Body of pancreas (tissue), 4 donors: Measurements from ENCODE around the gene PLEKHF1. TPM values are rescaled to one million over a fixed set of nuclear protein-coding genes. Genes with fewer than 3 reads are reported as not detected.

Experiments
- ATAC-seq: fragments of 150-250 bp; one replicate; pipeline ENCODE4 v1.9.1; 2016
- DNase-seq, 4 donors: peaks; one replicate each; pipeline ENCODE4 v3.0.0-alpha.2; 2019
- H3K27ac ChIP-seq, 4 donors: fragments of 200-600 bp; sonication (generic); 1 replicate in 3 of 4; 2 replicates in 1 of 4; pipeline versions ENCODE4 v1.5.1 to v1.6.1; 2016 to 2019; ENCODE audit warnings: mild to moderate bottlenecking in 1 of 4, mixed read lengths in 1 of 4, moderate library complexity in 1 of 4
- H3K27me3 ChIP-seq, 2 donors: fragments of 200-600 bp; sonication (generic); one replicate each; pipeline ENCODE4 v1.6.0; 2016; ENCODE audit warnings: mild to moderate bottlenecking in 1 of 2
- H3K36me3 ChIP-seq, 2 donors: fragments of 200-600 bp; sonication (generic); replicated peaks in 1 of 2; 2 replicates each; pipeline ENCODE4 v1.5.1; 2016; ENCODE audit warnings: low read depth in 2 of 2; ENCODE audit not compliant: insufficient read depth in 1 of 2
- H3K4me1 ChIP-seq: fragments of 200-600 bp; sonication (generic); one replicate; pipeline ENCODE4 v1.6.0; 2016
- H3K4me3 ChIP-seq, 2 donors: fragments of 200-600 bp; sonication (generic); 1 replicate in 1 of 2; 2 replicates in 1 of 2; pipeline ENCODE4 v1.5.1; 2016 to 2019
- H3K9me3 ChIP-seq, 3 donors: fragments of 200-600 bp; sonication (generic); 1 replicate in 2 of 3; 2 replicates in 1 of 3; pipeline ENCODE4 v1.5.1; 2016
- POLR2A ChIP-seq, 3 donors: fragments of 450-650 bp; IDR thresholded peaks; one replicate each; pipeline ENCODE4 v1.6.1; 2016; ENCODE audit warnings: antibody characterized with exemption in 3 of 3, mild to moderate bottlenecking in 2 of 3
- WGBS, 2 donors: methylation state at CpG; one replicate each; pipeline ENCODE4 v1.1.5; 2017; 5-methylcytosine and 5-hydroxymethylcytosine counted together
- intact Hi-C: fragments of 100-400 bp; cut with DNase I; formaldehyde crosslinking; loops from one replicate; pipeline ENCODE4 v1.15.1; 2023
- total RNA-seq, 2 donors: library from RNA; depleted of rRNA; stranded (reverse); fragments of >200 nt; gene quantifications; one replicate each; pipeline ENCODE4 v1.1.0, GENCODE V29; 2016
- TF ChIP-seq, protein P1 (sequence below), 7 experiments: fragments of 450-650 bp in 4 of 7; fragments of 200-600 bp in 3 of 7; sonication (generic) in 3 of 7; IDR thresholded peaks; one replicate each; pipeline ENCODE4 v1.5.1; 2016 to 2019; ENCODE audit warnings: antibody characterized with exemption in 7 of 7

Gene PLEKHF1
- total RNA-seq, 2 donors from 2014 or later = 13.5 to 16.5 TPM

DNA sequence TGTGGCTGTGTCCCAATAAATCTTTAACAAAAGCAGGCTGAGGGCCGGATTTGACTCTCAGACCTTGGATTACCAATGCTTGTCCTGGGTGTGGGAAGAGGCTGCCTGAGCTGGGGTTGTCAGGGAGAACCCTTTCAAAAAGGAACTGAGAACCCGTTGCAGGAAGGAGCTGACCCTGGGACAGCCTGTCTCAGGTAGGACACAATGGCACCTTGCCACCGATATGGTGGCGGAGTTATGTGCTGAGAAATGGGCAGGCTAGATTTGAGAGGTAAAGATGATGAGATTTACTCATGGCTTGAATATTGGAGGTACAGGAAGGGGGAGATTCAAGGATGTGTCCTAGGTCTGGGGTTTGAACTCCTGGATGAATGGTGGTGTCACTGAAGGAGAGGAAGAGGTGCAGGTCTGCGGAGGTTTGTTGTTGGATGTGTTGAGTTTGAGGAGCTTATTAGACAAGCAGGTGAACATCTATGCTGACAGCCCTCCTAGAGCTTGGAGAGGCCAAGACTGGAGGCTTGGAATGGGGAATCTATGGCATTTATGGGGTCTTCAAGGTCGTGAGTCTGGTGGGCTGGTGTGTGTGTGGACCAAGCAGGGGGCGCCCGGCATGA lies 7.2 kb downstream of the PLEKHF1 start:
- Histone ChIP-seq H3K36me3 (no peaks in the 10 kb centered on the region), H3K4me1 (peaks cover 56% of the 10 kb centered on the region), H3K27me3 (no peaks in the 10 kb centered on the region), H3K4me3 (no peak overlapping the region), H3K27ac (peak overlapping the region in 3 of 4 donors; percentile 57 to 64 (median 64)), H3K9me3 (no peaks in the 10 kb centered on the region)
- intact Hi-C loops = no loop called here
- TF ChIP-seq, protein P1, sequence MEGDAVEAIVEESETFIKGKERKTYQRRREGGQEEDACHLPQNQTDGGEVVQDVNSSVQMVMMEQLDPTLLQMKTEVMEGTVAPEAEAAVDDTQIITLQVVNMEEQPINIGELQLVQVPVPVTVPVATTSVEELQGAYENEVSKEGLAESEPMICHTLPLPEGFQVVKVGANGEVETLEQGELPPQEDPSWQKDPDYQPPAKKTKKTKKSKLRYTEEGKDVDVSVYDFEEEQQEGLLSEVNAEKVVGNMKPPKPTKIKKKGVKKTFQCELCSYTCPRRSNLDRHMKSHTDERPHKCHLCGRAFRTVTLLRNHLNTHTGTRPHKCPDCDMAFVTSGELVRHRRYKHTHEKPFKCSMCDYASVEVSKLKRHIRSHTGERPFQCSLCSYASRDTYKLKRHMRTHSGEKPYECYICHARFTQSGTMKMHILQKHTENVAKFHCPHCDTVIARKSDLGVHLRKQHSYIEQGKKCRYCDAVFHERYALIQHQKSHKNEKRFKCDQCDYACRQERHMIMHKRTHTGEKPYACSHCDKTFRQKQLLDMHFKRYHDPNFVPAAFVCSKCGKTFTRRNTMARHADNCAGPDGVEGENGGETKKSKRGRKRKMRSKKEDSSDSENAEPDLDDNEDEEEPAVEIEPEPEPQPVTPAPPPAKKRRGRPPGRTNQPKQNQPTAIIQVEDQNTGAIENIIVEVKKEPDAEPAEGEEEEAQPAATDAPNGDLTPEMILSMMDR (IDR thresholded peaks at IDR 0.05) = no peak
- TF ChIP-seq POLR2A (IDR thresholded peaks at IDR 0.05) = no peak
- DNase-seq (no peak), ATAC-seq (no peak)
- WGBS, 2 donors = 83 to 90% methylated on average over 7 to 8 of the region's 8 CpGs

DNA sequence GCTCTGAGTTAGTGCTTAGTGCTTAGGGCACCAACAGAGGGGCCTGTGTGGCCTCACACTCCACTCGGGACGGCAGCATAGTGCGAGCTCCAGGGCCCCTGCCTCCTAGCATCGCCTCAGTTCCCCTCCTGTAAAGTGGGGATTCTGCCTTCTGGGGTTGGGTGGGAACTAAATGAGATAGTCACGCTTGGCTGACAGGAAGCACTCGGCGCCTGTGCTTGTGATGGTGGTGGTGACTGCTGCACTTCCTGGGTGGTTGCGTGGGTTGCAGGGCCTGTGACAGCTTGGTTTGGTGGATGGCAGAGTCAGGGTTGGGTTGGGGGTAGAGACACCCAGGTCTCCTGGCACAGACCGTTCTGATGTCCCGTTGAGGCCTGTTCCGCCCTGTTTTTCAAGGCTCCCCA lies 7.7 kb downstream of the PLEKHF1 start:
- 86 to 87% methylated on average over 11 of the region's 11 CpGs for WGBS, 2 donors
- Histone ChIP-seq H3K9me3 (no peaks in the 10 kb centered on the region), H3K27ac (peak overlapping the region in 1 of 4 donors; percentile 64), H3K36me3 (no peaks in the 10 kb centered on the region), H3K4me1 (peaks cover 55% of the 10 kb centered on the region), H3K4me3 (no peak overlapping the region), H3K27me3 (no peaks in the 10 kb centered on the region)
- no peak for TF ChIP-seq POLR2A (IDR thresholded peaks at IDR 0.05)
- TF ChIP-seq, protein P1 (IDR thresholded peaks at IDR 0.05) = no peak
- no peak for ATAC-seq
- intact Hi-C loops = no loop called here
- DNase-seq = peak in 1 of 4 donors; percentile 45

DNA sequence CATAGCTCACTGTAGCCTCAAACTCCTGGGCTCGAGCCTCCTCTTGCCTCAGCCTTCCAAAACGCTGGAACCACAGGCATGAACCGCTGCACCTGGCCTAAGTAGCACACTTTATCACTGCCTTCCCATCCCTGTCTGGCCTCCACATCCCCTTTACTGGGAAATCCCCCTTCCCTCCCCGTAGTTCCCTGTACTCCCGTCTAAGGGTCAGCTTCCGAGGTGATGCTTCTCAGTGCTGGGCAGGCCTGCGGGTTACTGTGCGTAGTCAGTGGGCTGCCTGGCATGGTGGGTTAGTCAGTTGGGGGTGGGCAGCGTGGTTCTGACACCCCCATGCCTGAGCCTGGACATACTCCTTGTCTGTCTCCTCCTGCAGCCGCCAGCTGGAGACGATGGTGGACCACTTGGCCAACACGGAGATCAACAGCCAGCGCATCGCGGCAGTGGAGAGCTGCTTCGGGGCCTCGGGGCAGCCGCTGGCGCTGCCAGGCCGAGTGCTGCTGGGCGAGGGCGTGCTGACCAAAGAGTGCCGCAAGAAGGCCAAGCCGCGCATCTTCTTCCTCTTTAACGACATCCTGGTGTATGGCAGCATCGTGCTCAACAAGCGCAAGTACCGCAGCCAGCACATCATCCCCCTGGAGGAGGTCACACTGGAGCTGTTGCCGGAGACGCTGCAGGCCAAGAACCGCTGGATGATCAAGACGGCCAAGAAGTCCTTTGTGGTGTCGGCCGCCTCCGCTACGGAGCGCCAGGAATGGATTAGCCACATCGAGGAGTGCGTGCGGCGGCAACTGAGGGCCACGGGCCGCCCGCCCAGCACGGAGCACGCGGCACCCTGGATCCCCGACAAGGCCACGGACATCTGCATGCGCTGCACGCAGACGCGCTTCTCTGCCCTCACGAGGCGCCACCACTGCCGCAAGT lies 8.4 kb downstream of the PLEKHF1 start:
- no peaks in the 10 kb centered on the region for H3K9me3 ChIP-seq
- H3K27ac ChIP-seq = no peak overlapping the region
- no peaks in the 10 kb centered on the region for H3K27me3 ChIP-seq
- WGBS, 2 donors = 89 to 92% methylated on average over 24 to 51 of the region's 57 CpGs
- peaks cover 47% of the 10 kb centered on the region for H3K4me1 ChIP-seq
- intact Hi-C loops = no loop called here
- ATAC-seq (no peak), DNase-seq (no peak)
- H3K36me3 ChIP-seq = no peaks in the 10 kb centered on the region
- TF ChIP-seq, protein P1 (IDR thresholded peaks at IDR 0.05) = no peak
- no peak overlapping the region for H3K4me3 ChIP-seq

DNA sequence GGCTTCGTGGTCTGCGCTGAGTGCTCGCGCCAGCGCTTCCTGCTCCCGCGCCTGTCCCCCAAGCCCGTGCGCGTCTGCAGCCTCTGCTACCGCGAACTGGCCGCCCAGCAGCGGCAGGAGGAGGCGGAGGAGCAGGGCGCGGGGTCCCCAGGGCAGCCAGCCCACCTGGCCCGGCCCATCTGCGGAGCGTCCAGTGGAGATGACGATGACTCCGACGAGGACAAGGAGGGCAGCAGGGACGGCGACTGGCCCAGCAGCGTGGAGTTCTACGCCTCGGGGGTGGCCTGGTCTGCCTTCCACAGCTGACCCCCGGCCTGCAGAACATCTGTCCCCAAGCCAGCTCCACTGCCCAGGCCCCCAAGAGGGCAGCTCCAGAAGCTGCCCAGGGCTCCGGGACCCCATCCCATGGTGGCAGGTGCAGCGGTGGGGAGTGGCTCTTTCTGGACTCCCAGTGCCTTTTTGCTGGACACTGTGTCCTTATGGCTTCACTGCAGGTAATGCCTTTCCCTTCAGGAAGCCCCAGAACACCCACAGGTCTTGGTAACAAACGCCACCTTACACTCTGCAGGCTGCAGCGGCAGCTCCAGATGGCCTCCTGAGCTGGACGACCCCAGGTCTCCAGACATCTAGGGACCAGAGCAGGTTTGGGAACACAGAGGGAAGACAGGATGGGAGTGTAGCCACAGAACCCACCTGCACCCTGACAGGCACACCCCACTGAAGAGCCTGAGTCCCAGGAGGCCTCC lies 9.3 kb downstream of the PLEKHF1 start:
- intact Hi-C loops = no loop called here
- DNase-seq (no peak), ATAC-seq (no peak)
- Histone ChIP-seq H3K4me1 (peaks cover 41% of the 10 kb centered on the region), H3K27me3 (no peaks in the 10 kb centered on the region), H3K36me3 (no peaks in the 10 kb centered on the region), H3K9me3 (no peaks in the 10 kb centered on the region), H3K27ac (no peak overlapping the region), H3K4me3 (no peak overlapping the region)
- 93 to 96% methylated on average over 15 to 28 of the region's 34 CpGs for WGBS, 2 donors
- TF ChIP-seq, protein P1 (IDR thresholded peaks at IDR 0.05) = no peak
- TF ChIP-seq POLR2A (IDR thresholded peaks at IDR 0.05) = no peak
